IPS-NIHi7 (cell line): ENCODE results near the gene ASCC1.
A peak's percentile ranks its signal among the peaks of the same experiment; 100 is the strongest.
"Not testable (repeated sequence)": the region's sequence is repeated elsewhere in the genome, so short reads cannot be mapped to it uniquely, and the experiment has no call there.

Source experiments
- DNase-seq: peaks from one replicate; pipeline ENCODE4 v3.0.0; 2012; ENCODE audit warnings: mixed read lengths; ENCODE audit errors: extremely low spot score

Gene ASCC1

GRCh38 chr10:72215611-72216549 lies at the start of gene ASCC1, which contains the start of gene ANAPC16:
Gene ASCC1, minus strand, starts transcription at chr10:72216276. Its CDS starts 2,978 bp downstream, at chr10:72213298.
Gene ANAPC16, plus strand, starts transcription at chr10:72216012. Its CDS starts 7,903 bp downstream, at chr10:72223915.
- DNase-seq = peak; percentile 93

GRCh38 chr10:72265508-72265907 lies 49.4 kb upstream of the ASCC1 start:
- no peak for DNase-seq

- no peak for DNase-seq
These were observed 48.5 kb upstream of the ASCC1 start for GRCh38 chr10:72264536-72264935.

GRCh38 chr10:72263613-72264241 lies 47.7 kb upstream of the ASCC1 start:
- DNase-seq = no peak

GRCh38 chr10:72261784-72262404 lies 45.8 kb upstream of the ASCC1 start:
- no peak for DNase-seq

GRCh38 chr10:72260976-72261783 lies 45.1 kb upstream of the ASCC1 start:
- DNase-seq = no peak

GRCh38 chr10:72260239-72260975 lies 44.3 kb upstream of the ASCC1 start:
- DNase-seq = peak; percentile 93

GRCh38 chr10:72259491-72260238 lies 43.6 kb upstream of the ASCC1 start:
- no peak for DNase-seq

- no peak for DNase-seq
These were observed 42.5 kb upstream of the ASCC1 start for GRCh38 chr10:72258617-72259016.

- no peak for DNase-seq
These were observed 41.2 kb upstream of the ASCC1 start for GRCh38 chr10:72257051-72257892.

GRCh38 chr10:72255977-72256729 lies 40.1 kb upstream of the ASCC1 start:
- DNase-seq = no peak

GRCh38 chr10:72254813-72255568 lies 38.9 kb upstream of the ASCC1 start:
- DNase-seq = peak; percentile 89

GRCh38 chr10:72253578-72253977 lies 37.5 kb upstream of the ASCC1 start:
- DNase-seq = no peak

- DNase-seq = no peak
These were observed 36.9 kb upstream of the ASCC1 start for GRCh38 chr10:72252972-72253371.

GRCh38 chr10:72251635-72252034 lies 35.6 kb upstream of the ASCC1 start:
- DNase-seq = no peak

GRCh38 chr10:72250666-72251065 lies 34.6 kb upstream of the ASCC1 start:
- no peak for DNase-seq

- not testable (repeated sequence) for DNase-seq
These were observed 33.2 kb upstream of the ASCC1 start for GRCh38 chr10:72249176-72249862.
